Mesodermal cell (in vitro differentiated cells): ENCODE measurements around the gene SSR2.

Experiments
- H3K27ac ChIP-seq: 2 replicates; pipeline ENCODE4 v1.7.0; 2013; ENCODE audit warnings: mild to moderate bottlenecking, low read depth, low read length, moderate library complexity; ENCODE audit not compliant: severe bottlenecking
- H3K36me3 ChIP-seq: 2 replicates; pipeline ENCODE4 v1.7.1; 2013; ENCODE audit warnings: mild to moderate bottlenecking, low read length, moderate library complexity; ENCODE audit not compliant: control insufficient read depth, insufficient read depth
- H3K4me1 ChIP-seq: one replicate; pipeline ENCODE4 v1.7.1; 2013; ENCODE audit warnings: mild to moderate bottlenecking, low read length; ENCODE audit not compliant: insufficient read depth, control insufficient read depth, poor library complexity, severe bottlenecking
- H3K4me3 ChIP-seq: 2 replicates; pipeline ENCODE4 v1.7.0; 2013; ENCODE audit warnings: low read length, control low read depth, mild to moderate bottlenecking; ENCODE audit not compliant: insufficient read depth, poor library complexity, severe bottlenecking; ENCODE audit errors: extremely low read depth
- H3K9me3 ChIP-seq: 2 replicates; pipeline ENCODE4 v1.7.1; 2013; ENCODE audit warnings: mild to moderate bottlenecking, low read length, moderate library complexity; ENCODE audit not compliant: control insufficient read depth
- WGBS, 2 experiments: methylation state at CpG; one replicate each; pipeline ENCODE4 v1.1.5; 2013; ENCODE audit warnings: missing lambda C conversion rate in 2 of 2; ENCODE audit not compliant: insufficient coverage in 2 of 2; 5-methylcytosine and 5-hydroxymethylcytosine counted together

SSR2 gene

GRCh38 chr1:155978325-155978972, 42.3 kb downstream of the SSR2 start, which contains the start of gene ARHGEF2:
TSS of gene ARHGEF2 (minus strand) at chr1:155978547. CDS start at chr1:155978427, 120 bp downstream.
- Histone ChIP-seq H3K36me3 (peaks cover 8% of the 10 kb centered on the region), H3K27ac (peak within 1 kb of the TSS; percentile 82), H3K4me1 (peaks cover 56% of the 10 kb centered on the region), H3K9me3 (no peaks in the 10 kb centered on the region), H3K4me3 (peak within 1 kb of the TSS; percentile 80)
- 0% methylated on average over 13 to 35 of the region's 52 CpGs for WGBS, 2 experiments

- WGBS, 2 experiments: 0 to 1% methylated on average over 18 to 27 of the region's 52 CpGs
- Histone ChIP-seq H3K9me3 (no peaks in the 10 kb centered on the region), H3K36me3 (peaks cover 13% of the 10 kb centered on the region), H3K4me3 (peak overlapping the region; percentile 80), H3K4me1 (peaks cover 51% of the 10 kb centered on the region), H3K27ac (peak overlapping the region; percentile 82)
Measured at GRCh38 chr1:155977690-155978324, 42.9 kb downstream of the SSR2 start.

GRCh38 chr1:155976913-155977689, 43.6 kb downstream of the SSR2 start:
- WGBS, 2 experiments: 3 to 4% methylated on average over 3 to 5 of the region's 5 CpGs
- H3K4me3 ChIP-seq: peak overlapping the region; percentile 80
- no peaks in the 10 kb centered on the region for H3K9me3 ChIP-seq
- peaks cover 20% of the 10 kb centered on the region for H3K36me3 ChIP-seq
- H3K27ac ChIP-seq: peak overlapping the region; percentile 82
- H3K4me1 ChIP-seq: peaks cover 53% of the 10 kb centered on the region

GRCh38 chr1:155976062-155976912, 44.5 kb downstream of the SSR2 start:
- peaks cover 20% of the 10 kb centered on the region for H3K36me3 ChIP-seq
- H3K27ac ChIP-seq: peak overlapping the region; percentile 82
- 0 to 2% methylated on average over 7 to 9 of the region's 14 CpGs for WGBS, 2 experiments
- peaks cover 57% of the 10 kb centered on the region for H3K4me1 ChIP-seq
- H3K4me3 ChIP-seq: peak overlapping the region; percentile 80
- no peaks in the 10 kb centered on the region for H3K9me3 ChIP-seq

- Histone ChIP-seq H3K27ac (peak overlapping the region; percentile 60), H3K36me3 (peaks cover 20% of the 10 kb centered on the region), H3K4me3 (peak overlapping the region; percentile 80), H3K9me3 (no peaks in the 10 kb centered on the region), H3K4me1 (peaks cover 57% of the 10 kb centered on the region)
- WGBS, 2 experiments: 42 to 53% methylated on average over 3 of the region's 4 CpGs
Measured at GRCh38 chr1:155975375-155976061, 45.2 kb downstream of the SSR2 start.

GRCh38 chr1:155974208-155975115, 46.3 kb downstream of the SSR2 start:
- peaks cover 57% of the 10 kb centered on the region for H3K4me1 ChIP-seq
- peak overlapping the region; percentile 80 for H3K4me3 ChIP-seq
- 81 to 84% methylated on average over 7 to 8 of the region's 13 CpGs for WGBS, 2 experiments
- H3K36me3 ChIP-seq: peaks cover 30% of the 10 kb centered on the region
- H3K27ac ChIP-seq: no peak overlapping the region
- no peaks in the 10 kb centered on the region for H3K9me3 ChIP-seq

- H3K9me3 ChIP-seq: no peaks in the 10 kb centered on the region
- 75 to 100% methylated on average over 1 of the region's 3 CpGs for whole genome bisulfite sequencing, 2 experiments
- no peak overlapping the region for H3K4me3 ChIP-seq
- H3K27ac ChIP-seq: no peak overlapping the region
- H3K4me1 ChIP-seq: peaks cover 59% of the 10 kb centered on the region
- peaks cover 36% of the 10 kb centered on the region for H3K36me3 ChIP-seq
Measured at GRCh38 chr1:155973723-155974122, 47.0 kb downstream of the SSR2 start.

- Histone ChIP-seq H3K4me1 (peaks cover 74% of the 10 kb centered on the region), H3K4me3 (no peak overlapping the region), H3K9me3 (no peaks in the 10 kb centered on the region), H3K36me3 (peaks cover 51% of the 10 kb centered on the region), H3K27ac (no peak overlapping the region)
- WGBS, 2 experiments: 95 to 96% methylated on average over 8 of the region's 9 CpGs
Measured at GRCh38 chr1:155971910-155972809, 48.6 kb downstream of the SSR2 start.
